Suppressor macrophage treated with lipopolysaccharide for 4 hours (primary cell): ENCODE results near the gene RTN4.

Experiments used
- DNase-seq: peaks from one replicate; pipeline ENCODE4 v3.0.0-alpha.2; 2020

The RTN4 gene

DNA sequence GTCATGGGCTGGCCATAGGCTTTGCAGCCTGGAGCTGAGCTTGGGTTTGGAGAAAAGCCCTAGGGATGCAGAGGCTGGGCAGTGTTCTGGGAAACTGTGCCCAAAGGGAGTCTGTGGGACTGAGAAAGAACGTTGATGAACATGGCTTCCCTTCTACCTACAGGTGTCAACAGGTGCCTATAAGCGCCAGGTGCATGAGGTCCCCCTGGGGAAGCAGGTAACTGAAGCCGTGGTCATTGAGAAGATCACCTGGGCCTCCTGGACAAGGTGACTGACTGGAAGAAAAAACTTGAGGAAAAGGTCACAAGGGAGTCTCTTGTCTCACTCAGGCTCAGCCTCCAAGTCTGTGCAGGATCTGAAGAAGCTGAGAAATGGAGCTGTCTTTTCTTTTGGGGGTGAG lies 83.4 kb downstream of the RTN4 start:
- DNase-seq: no peak

GRCh38 chr2:54966165-54966832 lies 84.0 kb downstream of the RTN4 start:
- no peak for DNase-seq

- DNase-seq: no peak
Measured at GRCh38 chr2:54965425-54965824, 84.8 kb downstream of the RTN4 start.

GRCh38 chr2:54964816-54965215 lies 85.4 kb downstream of the RTN4 start:
- DNase-seq: no peak

DNA sequence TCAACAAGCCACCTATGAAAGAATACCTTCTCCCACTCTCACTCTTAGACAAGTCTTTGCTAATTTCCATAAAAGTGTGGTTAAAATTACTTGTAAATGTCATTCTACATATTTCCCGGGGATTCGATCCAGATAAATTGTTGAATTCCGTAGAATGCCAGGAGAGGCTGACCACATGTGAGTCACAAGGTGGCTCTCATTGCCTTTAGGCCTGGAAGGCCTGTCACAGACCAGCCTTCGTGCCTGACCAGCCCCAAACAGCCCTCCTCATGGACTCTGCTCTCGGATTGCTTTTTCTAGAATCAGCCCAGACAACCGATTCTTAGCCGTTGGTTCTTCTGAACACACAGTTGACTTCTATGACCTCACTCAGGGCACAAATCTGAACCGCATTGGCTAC lies 86.0 kb downstream of the RTN4 start:
- no peak for DNase-seq

DNA sequence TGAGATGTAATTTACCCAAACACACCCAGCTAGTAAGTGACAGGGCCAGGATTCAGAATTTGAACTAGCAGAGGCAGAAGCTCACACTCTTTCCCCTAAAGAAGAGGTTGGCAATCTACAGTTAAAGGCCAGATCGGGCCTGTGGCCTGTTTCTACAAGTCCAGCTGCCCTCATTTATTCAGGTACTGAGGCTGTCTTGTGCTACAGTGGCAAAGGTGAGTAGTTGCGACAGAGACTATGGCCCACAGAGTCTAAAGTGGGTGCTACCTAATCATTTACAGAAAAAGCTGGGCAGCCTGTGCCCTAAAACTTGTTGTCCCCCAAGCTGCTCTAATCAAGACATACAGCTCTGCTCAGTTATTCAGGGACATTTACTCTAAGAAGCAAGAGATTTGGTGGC lies 86.8 kb downstream of the RTN4 start:
- no peak for DNase-seq

DNA sequence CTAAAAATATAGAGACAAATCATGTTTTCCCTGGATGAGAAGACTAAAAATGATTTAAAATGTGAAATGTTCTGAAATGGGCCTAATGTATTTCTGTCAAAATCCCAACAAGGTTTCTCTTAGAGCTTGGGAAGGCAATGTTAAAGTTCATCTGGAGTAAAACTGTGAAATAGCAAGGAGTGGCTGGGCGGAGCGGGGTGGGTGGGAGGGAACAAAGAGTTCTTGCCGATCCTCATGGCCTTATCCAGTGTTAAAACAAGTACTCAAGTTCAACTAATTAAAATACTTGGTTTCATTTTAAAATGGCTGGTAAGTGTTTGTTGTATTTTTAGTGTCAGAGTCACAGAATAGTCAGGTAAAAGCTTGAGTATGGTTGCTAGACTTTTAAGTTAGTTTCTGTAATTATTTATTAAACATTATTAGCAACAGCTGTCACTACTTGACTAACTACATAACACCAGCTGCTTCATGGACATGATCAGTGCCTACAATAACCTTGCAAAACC lies 87.3 kb downstream of the RTN4 start:
- DNase-seq: no peak

- no peak for DNase-seq
Measured at GRCh38 chr2:54962511-54962910, 87.7 kb downstream of the RTN4 start.

- no peak for DNase-seq
Measured at GRCh38 chr2:54960164-54960563, 90.1 kb downstream of the RTN4 start.

DNA sequence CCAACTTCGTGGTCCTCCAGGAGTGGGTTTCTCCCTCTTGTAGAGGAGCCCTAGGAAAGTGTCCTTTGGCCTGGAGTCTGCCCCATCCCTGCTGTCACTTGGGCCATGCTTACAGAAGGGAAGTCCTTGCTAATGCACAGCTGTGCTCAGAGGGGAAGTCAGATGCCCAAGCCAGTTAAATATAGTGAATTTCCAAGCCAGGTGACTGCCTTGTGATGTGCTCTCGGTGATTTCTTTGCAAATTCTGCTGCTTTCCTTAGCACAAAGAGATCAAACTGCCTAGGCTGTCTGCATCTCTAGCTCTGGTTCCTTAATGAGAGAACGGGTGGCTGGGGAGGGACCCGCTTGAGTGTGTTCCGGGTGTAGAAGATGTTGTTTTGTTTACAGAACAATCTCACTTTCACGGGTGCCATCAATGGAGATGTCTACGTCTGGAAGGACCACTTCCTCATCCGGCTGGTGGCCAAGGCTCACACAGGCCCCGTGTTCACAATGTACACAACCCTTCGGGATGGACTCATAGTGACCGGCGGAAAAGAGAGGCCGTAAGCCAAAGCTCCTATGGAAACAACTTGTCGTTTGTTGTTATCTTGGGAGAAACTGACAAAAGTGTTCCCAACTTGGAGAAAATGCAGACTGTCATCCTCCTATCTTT lies 91.4 kb downstream of the RTN4 start:
- no peak for DNase-seq

DNA sequence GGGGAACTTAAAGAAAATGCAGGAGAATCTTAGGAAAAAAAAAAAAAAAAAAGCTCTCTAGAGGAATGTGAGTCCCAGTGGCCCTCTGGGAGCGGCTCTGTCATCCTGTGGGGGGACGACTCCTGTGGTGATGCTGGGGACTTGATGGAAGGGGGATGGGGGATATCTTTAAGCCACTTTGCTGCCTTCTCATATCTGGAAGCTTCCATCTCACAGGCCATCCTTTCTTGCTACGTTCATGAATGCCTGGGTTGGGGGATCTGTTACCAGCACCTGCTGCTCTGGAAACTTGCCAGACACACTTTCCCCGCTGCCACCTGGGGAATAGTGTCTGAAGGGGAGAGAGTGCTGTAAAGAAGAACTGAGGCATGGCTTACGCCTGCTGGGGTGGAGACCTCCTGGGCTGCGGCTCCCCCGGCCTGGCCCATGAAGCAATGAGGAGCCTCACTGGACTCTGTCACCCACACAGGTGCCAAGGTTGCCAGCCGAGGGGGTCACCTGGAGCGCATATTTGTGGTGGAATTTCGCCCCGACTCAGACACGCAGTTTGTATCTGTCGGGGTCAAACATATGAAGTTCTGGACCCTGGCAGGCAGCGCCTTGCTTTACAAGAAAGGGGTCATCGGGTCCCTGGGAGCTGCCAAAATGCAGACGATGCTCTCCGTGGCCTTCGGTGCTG lies 92.8 kb downstream of the RTN4 start:
- DNase-seq: no peak

DNA sequence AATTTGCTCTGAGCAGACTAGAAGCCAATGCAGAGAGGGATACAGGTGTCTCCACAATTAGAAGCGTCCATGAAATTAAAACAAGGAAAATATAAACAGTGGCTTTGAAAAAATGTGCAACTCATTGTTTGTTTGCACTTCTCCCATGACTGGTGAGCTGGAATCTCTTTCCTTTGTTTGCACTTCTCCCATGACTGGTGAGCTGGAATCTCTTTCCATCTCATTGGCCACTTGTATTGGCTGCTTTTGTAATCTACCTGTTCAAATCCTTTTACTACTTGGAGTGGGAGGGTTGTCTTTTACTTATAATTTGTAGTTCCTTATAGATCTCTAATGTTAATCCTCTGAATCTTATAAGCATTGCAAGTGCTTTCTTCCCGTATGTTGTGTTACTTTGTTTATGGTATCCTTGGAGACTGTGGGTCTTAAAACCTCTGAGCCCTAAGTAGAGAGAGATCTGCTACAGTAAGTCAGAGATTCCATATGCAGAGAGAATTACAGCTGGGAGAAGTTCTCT lies 94.1 kb downstream of the RTN4 start:
- no peak for DNase-seq

- no peak for DNase-seq
Measured at GRCh38 chr2:54955358-54956110, 94.7 kb downstream of the RTN4 start.

GRCh38 chr2:54954705-54955357 lies 95.4 kb downstream of the RTN4 start:
- DNase-seq: no peak

DNA sequence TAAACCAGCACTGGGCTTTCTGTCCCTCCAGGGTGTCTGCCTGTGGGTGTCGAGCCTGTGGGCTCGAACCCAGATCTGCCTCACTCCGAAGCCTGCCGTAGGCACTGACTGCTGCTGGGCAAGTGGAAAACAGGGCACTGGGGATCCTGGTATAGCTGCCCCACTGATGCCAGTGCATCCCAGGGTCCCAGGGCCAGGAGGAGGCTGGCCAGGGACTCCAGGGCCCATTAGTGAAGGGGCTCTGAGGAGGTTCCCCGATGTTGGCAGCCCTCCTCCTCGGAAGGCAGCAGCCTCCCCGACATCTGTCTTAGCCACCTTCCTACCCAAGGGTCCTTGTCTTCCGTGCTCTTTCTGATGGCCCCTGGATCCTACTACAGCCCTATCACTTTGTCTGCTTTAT lies 96.1 kb downstream of the RTN4 start:
- no peak for DNase-seq

GRCh38 chr2:54952978-54953456 lies 97.2 kb downstream of the RTN4 start:
- peak; percentile 33 for DNase-seq

DNA sequence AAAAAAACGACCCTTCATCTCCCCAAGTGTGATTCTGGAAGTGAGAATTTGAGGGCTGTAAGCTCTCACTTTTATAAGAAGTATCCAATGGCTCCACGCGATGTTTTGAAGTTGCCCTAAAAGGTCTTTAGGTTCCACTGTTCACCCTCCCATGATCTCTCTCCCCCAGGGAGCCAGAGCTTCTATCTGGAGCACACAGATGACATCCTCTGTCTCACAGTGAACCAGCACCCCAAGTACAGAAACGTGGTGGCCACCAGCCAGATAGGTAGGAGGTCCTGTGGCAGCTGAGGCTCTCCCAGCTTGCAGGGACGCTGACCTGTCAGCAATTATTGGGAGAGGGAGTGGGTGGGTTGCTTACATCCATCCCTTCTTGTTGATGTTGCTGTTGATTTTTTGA lies 97.8 kb downstream of the RTN4 start:
- DNase-seq: no peak

DNA sequence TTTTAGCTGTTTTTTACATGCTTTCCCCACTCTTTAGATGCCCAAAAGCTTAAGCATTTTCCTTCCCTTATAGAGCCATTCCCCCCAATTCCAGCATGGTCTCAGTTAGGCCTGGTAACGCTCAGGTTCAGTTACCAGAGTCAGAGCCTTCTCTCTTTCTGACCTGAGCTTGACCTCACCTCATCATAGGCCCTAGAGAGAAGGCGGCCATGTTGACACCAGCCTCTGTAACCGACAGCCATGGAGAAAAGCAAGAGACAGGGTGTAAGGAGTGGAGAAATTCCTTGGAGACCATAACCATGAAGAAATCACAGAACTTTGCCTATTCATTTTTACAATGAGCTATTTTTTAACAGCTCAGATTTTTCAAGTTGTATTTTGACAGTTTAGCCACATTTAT lies 99.4 kb downstream of the RTN4 start:
- DNase-seq: no peak

DNA sequence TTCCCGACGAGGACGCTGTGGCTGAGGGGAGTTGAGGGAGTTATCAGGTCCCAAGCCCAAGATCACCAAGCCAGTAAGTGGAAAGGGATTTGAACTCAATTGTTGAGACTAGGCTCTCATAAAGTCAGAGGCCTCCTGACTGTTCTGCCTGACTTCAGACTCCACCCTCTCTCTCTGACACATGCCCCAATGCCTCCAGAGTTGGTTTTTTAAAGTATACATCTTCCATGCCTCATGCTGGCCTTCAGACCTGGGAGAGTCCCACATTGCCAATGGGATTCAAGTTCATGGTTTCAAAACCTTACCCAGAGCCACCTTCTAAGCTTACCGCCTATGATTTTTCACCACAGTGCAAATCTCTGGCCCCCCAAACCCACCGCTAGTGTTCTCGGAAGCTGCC lies 100.8 kb downstream of the RTN4 start:
- DNase-seq: no peak

GRCh38 chr2:54948120-54948519 lies 102.1 kb downstream of the RTN4 start:
- DNase-seq: no peak

DNA sequence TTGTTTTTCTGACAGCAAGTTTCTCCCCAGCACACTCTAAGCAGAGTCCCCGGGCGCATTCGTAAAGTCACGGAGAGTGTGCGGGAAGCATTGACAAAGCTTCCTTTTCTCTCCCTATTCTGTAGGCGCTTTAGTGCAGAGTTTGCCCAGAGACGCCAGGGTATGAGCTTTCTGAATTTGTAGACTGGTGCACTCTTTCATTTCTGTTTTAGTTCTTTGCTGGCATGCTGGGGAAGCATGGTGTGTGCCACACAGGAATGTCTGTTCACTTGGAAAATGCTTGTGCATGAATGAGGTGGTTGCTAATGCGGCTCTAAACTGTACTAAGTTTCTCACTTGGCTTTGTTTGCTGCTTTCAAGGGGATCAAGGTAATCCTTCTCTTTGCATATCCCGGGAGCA lies 102.6 kb downstream of the RTN4 start:
- no peak for DNase-seq

DNA sequence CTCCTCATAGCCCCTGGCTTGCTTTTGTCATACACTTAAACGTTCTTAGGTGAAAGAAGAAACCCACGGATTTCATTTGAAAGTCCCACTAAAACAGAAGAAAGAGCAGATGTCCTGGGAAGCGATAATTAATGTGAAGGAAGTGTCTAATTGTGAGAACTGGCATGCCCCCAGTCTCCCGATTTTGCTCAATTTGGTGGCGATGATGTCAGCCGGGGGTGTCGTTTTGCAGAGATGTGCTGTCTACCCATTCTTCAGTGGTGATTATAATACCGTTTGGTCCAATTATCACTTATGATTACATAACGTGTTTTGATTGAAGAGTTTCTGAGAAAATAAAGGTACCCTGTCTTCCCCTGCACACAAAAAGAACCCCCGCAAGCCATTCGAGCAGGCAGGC lies 103.1 kb downstream of the RTN4 start:
- DNase-seq: no peak
